ENCODE results near the gene TRIO.

The TRIO gene

GRCh38 chr5:14267166-14267838, 124.2 kb downstream of the TRIO start:
- peak; percentile 30 for DNase-seq (ENCODE audit: low read depth)

DNA sequence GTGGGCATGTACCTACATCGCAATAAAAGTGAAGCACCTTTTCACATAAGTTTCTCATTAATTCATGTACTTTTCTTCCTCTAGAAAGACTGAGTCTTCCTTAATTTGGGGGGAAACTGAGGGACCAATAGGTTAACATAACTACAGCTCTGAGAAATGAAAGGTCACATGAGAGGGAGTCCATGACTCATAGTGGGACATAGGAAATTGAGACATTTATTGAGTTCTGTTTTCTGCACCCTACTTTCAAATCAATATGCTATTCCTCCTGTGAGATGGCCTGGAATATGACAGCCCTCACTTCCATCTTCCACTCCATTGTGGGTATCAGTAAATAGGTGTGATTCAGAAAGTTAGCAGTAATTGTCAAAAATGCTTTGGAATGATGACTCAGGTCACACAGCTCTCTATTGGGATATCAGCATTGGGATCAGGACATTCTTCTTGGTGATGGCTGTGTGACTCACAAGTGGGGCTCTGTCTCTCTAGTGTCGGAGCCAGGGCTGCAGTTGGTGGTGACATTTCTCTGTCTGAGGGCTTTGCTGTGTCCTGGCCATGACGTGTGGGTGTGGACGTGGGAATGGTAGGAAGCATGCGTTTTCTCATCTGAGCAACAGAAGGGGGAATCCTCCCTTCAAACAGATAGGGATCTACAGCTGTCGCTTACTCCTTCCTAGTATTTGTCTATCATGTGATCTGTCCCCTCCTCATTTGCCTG, 125.0 kb downstream of the TRIO start:
- peak; percentile 37 for DNase-seq (ENCODE audit: low read depth)

DNA sequence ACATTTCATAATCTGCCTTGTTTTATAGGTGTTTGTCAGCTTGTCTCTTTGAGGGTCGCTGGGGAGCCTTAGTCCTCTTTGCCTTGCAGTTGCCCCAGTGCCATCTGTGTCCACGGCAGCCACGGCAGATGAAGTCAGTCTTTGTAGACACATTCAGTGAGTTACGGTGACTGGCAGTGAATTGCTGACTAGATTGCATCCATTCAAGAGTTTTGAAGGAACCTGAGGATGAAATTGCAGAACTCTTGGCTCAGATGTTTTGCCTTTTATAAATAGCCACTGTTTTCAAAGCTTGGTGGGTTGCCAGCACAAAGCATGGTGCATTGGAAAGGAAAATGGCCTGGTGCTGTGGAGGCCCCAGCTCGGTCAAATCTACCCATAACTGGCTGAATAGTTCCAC, 125.6 kb downstream of the TRIO start:
- peak; percentile 40 for DNase-seq (ENCODE audit: low read depth)

DNA sequence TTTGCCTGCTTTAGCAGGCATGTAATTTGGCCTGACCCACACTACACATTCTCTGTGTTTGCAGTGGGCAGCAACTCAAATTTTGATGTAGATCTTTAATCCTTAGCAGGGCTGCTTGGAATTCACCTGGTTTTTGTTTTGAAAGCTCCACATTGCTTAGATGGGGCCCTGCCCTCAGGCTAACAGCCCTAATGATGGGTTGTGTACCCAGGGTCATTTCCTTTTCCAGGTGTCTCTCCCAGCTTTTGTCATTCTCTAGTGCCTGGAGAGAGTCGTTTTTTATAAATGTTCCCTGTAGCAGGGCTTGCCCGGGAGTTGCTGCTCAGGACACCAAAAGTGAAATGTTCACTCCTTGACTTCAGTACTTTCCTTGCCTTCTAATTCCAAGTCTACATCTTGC, 126.3 kb downstream of the TRIO start:
- no peak for DNase-seq (ENCODE audit: low read depth)

- peak; percentile 71 for DNase-seq (ENCODE audit: low read depth)
Measured at GRCh38 chr5:14270209-14270702, 127.1 kb downstream of the TRIO start.

DNA sequence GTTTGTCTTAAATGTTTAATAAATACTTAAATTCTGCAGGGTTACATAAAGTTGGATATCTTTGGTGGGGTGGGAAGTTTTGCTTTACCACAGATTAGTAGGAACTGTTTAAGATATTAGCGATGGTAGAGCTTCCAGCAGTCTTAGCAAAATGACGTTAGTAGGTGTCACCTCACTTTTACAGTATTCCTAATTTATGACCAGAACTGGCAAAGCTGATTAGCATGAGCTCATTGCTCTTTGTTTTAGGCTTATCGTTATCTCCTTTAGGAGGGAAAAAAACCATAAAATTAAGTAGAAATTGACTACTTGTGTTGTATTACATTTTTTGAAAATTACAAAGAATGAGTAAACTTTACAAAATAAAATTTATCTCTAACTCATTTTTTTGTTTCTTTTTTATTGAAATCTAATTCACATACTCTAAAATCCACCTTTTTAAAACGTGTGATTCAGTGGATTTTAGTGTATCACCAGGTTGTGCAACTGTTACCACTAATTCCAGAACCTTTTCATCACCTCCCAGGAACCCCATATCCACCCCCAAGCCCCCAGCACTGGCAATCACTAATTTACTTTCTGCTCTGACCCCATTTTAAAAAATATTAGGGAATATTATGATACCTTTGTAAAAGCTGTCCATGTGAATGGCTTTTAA, 129.5 kb downstream of the TRIO start:
- no peak for DNase-seq (ENCODE audit: low read depth)

DNA sequence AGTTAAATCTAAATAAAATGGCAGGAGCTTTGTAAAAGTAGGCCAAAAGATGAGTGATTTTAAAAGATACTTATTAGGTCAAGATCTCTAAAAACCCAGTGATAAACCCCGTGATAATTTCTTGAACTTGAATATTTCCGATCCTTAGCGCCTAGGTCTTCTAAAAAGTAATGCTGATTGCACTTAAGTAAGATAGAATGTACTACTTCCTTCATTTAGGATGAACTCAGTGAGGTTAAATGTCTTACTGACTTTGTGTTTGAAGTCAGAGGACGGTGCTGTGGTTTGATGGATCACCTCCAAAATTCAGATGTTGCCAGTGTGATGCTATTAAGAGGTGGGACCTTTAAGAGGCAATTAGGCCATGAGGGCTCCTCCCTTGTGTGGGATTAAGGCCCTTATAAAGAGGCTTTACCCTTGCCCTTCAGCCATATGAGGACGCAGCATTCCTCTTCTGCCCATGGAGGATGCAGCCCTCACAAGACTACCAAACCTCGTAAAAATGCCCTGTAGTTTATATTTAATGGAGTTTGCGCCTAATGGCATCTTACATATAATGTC, 130.1 kb downstream of the TRIO start:
- DNase-seq (ENCODE audit: low read depth), result no peak

GRCh38 chr5:14276380-14276779, 133.2 kb downstream of the TRIO start:
- no peak for DNase-seq (ENCODE audit: low read depth)

DNA sequence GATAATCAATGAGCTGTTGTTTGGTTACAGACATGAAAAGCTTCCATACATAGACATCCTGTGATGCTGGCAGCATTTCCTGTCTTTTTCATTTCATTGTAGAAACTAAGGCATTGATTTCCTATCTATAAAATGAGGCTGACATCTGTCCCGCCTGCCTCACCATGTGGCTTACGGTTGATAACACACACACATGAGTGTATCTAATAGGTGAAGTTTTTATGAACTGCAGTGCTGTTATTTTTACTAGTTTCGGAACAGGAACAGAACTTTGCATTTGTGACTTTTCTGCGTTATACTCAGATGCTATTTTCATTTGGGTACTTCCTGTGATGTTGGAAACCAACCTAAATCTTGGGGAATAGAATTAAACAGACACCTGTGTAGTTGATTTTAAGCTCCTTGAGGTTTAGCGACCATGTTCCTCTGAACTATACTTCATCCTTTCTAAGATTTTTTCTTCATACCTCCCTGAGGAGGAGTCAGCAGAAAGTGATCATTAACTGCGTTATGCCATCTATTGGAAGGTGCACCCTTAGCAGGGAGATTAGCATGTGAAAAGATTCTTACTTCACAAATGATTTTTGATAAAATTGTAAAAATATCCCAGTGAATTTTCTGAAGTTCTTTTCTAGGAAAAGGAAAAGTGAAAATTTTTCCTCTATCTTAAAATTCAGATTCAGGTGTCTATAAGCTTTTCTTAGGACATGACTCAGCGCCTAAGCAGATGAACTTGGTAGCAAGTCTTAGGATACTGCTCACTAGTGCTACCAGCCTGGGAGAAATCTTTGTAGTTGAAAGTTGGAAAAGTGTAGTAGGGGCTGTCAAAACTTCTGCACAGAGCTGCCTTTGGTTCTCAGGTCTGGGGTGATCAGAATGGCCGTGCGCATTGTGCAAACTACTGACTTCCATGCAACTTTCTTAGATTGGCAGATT, 134.5 kb downstream of the TRIO start:
- no peak for DNase-seq (ENCODE audit: low read depth)

DNA sequence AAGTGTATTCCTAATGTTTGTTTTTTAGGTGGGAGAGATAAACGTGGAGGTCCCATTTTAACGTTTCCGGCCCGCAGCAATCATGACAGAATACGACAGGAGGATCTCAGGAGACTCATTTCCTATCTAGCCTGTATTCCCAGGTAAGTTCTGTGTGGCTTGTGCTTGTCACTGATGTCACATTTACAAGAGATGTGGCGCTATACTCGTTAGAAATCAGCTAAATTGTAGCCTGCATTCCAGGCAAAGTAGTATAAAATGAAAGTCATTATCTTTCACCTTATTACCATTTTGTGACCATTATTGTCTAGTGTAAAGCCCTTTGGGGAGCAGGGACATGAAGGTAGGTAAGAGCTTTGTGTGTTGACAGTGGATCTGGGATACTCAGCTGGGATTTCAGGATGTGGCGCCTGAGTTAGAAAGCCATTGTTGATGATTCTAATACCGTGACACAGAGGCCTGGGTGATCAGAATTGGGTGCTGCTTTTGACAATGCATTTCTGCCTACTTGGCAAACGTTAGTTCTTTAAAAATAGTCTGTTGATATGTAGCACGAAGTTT, 137.2 kb downstream of the TRIO start:
- no peak for DNase-seq (ENCODE audit: low read depth)

- DNase-seq (ENCODE audit: low read depth), result peak; percentile 55
Measured at GRCh38 chr5:14281746-14282181, 138.6 kb downstream of the TRIO start.

GRCh38 chr5:14283139-14283538, 140.0 kb downstream of the TRIO start:
- no peak for DNase-seq (ENCODE audit: low read depth)

DNA sequence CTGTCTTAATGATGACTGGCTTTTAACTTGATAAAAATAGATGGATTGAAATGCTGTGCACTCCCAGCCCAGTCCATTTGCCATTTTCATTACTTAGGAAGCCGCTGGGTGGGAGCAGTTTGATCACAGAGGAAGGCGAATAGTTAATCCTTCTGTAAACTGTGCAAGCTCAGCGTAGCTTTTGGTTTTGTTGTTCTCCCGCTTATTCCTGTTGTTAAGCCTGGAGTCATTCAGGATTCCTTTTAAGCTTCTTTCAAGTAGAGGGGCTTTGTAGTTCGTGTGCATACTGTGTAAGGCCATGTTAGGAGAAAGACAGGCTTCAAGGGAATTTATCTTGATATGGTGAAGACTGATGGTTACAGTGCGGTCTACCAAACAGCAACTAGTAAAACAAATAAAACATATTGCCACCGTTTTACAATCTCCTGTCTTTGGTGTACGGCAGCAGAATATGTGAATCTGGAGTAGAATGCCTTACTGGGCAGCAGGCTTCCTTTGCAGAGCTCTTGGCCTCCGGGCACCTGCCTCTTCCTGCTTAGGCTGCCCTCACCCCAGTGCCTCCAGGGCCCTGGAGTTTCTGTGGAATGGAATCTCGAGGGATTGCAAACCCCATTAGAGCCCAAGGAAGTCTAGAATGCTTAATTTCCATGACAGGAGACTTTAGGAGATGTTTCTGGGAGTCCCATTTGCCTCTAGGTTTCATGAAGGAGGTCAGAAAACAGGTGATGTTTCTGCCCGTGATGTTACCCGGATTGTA, 141.4 kb downstream of the TRIO start:
- DNase-seq (ENCODE audit: low read depth), result no peak

DNA sequence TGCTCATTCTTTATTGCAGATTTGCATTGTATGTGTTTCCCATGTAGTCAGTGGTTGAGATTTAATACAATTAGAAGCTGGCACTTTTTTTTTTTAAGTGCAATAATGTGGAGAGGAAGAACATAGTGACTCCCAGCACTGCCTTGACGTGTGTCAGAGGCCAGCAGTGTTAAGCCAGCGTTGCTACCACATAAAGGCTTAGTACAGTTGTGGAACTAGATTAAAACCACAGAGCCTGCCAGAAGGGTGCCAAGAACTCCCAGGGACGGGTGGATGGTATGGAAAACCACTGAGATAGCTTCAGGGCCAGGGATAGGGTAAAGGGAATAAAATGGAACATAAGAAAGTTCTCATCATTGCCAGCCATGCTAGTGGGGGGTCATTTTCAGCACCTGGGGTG, 142.9 kb downstream of the TRIO start:
- peak; percentile 68 for DNase-seq (ENCODE audit: low read depth)

- no peak for DNase-seq (ENCODE audit: low read depth)
Measured at GRCh38 chr5:14286574-14287421, 143.7 kb downstream of the TRIO start.

- DNase-seq (ENCODE audit: low read depth), result peak; percentile 68
Measured at GRCh38 chr5:14292766-14293658, 149.9 kb downstream of the TRIO start.

GRCh38 chr5:14295610-14296009, 152.5 kb downstream of the TRIO start:
- no peak for DNase-seq (ENCODE audit: low read depth)

- DNase-seq (ENCODE audit: low read depth), result no peak
Measured at GRCh38 chr5:14296533-14297331, 153.6 kb downstream of the TRIO start.

Data from amniotic epithelial cell (primary cell).